HCT116 (cell line): Measurements from ENCODE around the gene CWH43. TPM values are rescaled to one million over a fixed set of nuclear protein-coding genes. Genes with fewer than 3 reads are reported as not detected.

ENCODE experiments used
- ATAC-seq: fragments of 200-7000 bp; cut with Tn5 transposase; 2 replicates; pipeline ENCODE4 v1.9.1; 2020; ENCODE audit warnings: mild to moderate bottlenecking, moderate library complexity
- BruUV-seq: library from RNA; stranded (reverse); fragments of 400-500 nt; replicated peaks from 2 replicates; lab custom pipeline; 2021; lab: Mats Ljungman, UMichigan
- CTCF ChIA-PET: fragments of 300-600 bp; sonication (Branson Sonifier 250); formaldehyde crosslinking; loops from one replicate; lab custom pipeline; 2021; ENCODE audit warnings: antibody characterized with exemption; lab: Charles Lee
- POLR2A ChIA-PET: fragments of 300-600, 350-600 bp; sonication (Branson Sonifier 250); formaldehyde crosslinking; loops from one replicate; lab custom pipeline; 2021; ENCODE audit warnings: antibody characterized with exemption; lab: Charles Lee
- RAD21 ChIA-PET, 2 experiments: fragments of 300-600 bp; sonication (Branson Sonifier 250); formaldehyde crosslinking; loops; one replicate each; lab custom pipeline; 2023; ENCODE audit warnings: low total read pairs in 2 of 2; ENCODE audit not compliant: uncharacterized antibody in 2 of 2, unreplicated experiment in 2 of 2, low non-redundant PET in 1 of 2; lab: Charles Lee
- DNase-seq: peaks from one replicate; pipeline ENCODE4 v3.0.0-alpha.2; 2010; ENCODE audit warnings: low read depth, low spot score
- H2AFZ ChIP-seq: fragments of 200-600 bp; shearing (Covaris generic), sonication (generic); 2 replicates; pipeline ENCODE4 v1.6.1; 2017; ENCODE audit warnings: low read depth, mixed run types, mixed read lengths, antibody characterized with exemption, low read length; ENCODE audit not compliant: poor library complexity, severe bottlenecking
- H3K27ac ChIP-seq: 2 replicates; pipeline ENCODE4 v1.5.1; 2012; ENCODE audit warnings: low read depth, low read length
- H3K27me3 ChIP-seq: fragments of 200-600 bp; sonication (generic); 2 replicates; pipeline ENCODE4 v1.6.1; 2016; ENCODE audit warnings: mixed run types, low read length, mixed read lengths; ENCODE audit not compliant: insufficient read depth
- H3K36me3 ChIP-seq, 2 experiments: fragments of 200-500 bp in 1 of 2; fragments of 200-600 bp in 1 of 2; sonication (Bioruptor generic) in 1 of 2; sonication (generic) in 1 of 2; 2 replicates each; pipeline versions ENCODE4 v1.5.1 to v1.6.1; 2014 to 2016; ENCODE audit warnings: low read length in 2 of 2, inconsistent platforms in 1 of 2, mixed read lengths in 1 of 2, mixed run types in 1 of 2; ENCODE audit not compliant: insufficient read depth in 2 of 2, control insufficient read depth in 1 of 2
- H3K4me1 ChIP-seq, 2 experiments: fragments of 200-600 bp in 1 of 2; sonication (generic) in 1 of 2; 2 replicates each; pipeline versions ENCODE4 v1.5.1 to v1.6.1; 2012 to 2017; ENCODE audit warnings: low read length in 2 of 2, inconsistent platforms in 1 of 2, mild to moderate bottlenecking in 1 of 2, mixed read lengths in 1 of 2, mixed run types in 1 of 2, moderate library complexity in 1 of 2; ENCODE audit not compliant: insufficient read depth in 2 of 2, control insufficient read depth in 1 of 2
- H3K4me2 ChIP-seq: fragments of 200-600 bp; sonication (generic); 2 replicates; pipeline ENCODE4 v1.6.1; 2017; ENCODE audit warnings: mixed run types, low read length, mixed read lengths
- H3K4me3 ChIP-seq, 2 experiments: fragments of 200-600 bp in 1 of 2; sonication (generic) in 1 of 2; replicated peaks in 1 of 2; 2 replicates each; pipeline ENCODE4 v1.5.1; 2011 to 2016; ENCODE audit warnings: low read length in 2 of 2, control low read depth in 1 of 2, low read depth in 1 of 2, mild to moderate bottlenecking in 1 of 2, mixed read lengths in 1 of 2, mixed run types in 1 of 2
- H3K79me2 ChIP-seq: fragments of 200-600 bp; sonication (generic); 2 replicates; pipeline ENCODE4 v1.6.1; 2017; ENCODE audit warnings: mild to moderate bottlenecking, mixed run types, low read length, moderate library complexity, mixed read lengths; ENCODE audit not compliant: insufficient read depth
- H3K9ac ChIP-seq: fragments of 200-600 bp; sonication (generic); 2 replicates; pipeline ENCODE4 v1.6.1; 2016; ENCODE audit warnings: low read length, mixed read lengths
- H3K9me2 ChIP-seq: fragments of 200-600 bp; sonication (generic), shearing (Covaris generic); 2 replicates; pipeline ENCODE4 v1.6.1; 2017; ENCODE audit warnings: mixed run types, mild to moderate bottlenecking, moderate library complexity; ENCODE audit not compliant: insufficient read depth
- H3K9me3 ChIP-seq, 2 experiments: fragments of 200-500 bp in 1 of 2; fragments of 200-600 bp in 1 of 2; sonication (Bioruptor generic) in 1 of 2; sonication (generic) in 1 of 2; 2 replicates each; pipeline ENCODE4 v1.6.1; 2014 to 2017; ENCODE audit warnings: low read length in 2 of 2, mixed read lengths in 2 of 2, inconsistent platforms in 1 of 2, low read depth in 1 of 2, mild to moderate bottlenecking in 1 of 2, mixed run types in 1 of 2, moderate library complexity in 1 of 2; ENCODE audit not compliant: control insufficient read depth in 1 of 2, insufficient read depth in 1 of 2
- H4K20me1 ChIP-seq: fragments of 200-600 bp; sonication (generic), shearing (Covaris generic); 2 replicates; pipeline ENCODE4 v1.6.1; 2017; ENCODE audit warnings: mixed run types, mild to moderate bottlenecking, moderate library complexity; ENCODE audit not compliant: insufficient read depth
- CEBPB ChIP-seq: IDR thresholded peaks from 2 replicates; pipeline ENCODE4 v1.6.1; 2012; ENCODE audit warnings: low read depth
- EGR1 ChIP-seq: IDR thresholded peaks from 2 replicates; pipeline ENCODE4 v1.6.1; 2012; ENCODE audit warnings: low read depth
- EZH2 ChIP-seq: fragments of 200-600 bp; sonication (generic); IDR thresholded peaks from 2 replicates; pipeline ENCODE4 v1.6.1; 2017; ENCODE audit warnings: antibody characterized with exemption, mixed run types
- RAD21 ChIP-seq: IDR thresholded peaks from 2 replicates; pipeline ENCODE4 v1.6.1; 2012; ENCODE audit warnings: low read depth, mild to moderate bottlenecking
- ZFX ChIP-seq: fragments of 450-650 bp; IDR thresholded peaks from 2 replicates; pipeline ENCODE4 v1.6.1; 2017
- intact Hi-C: fragments of 100-400 bp; cut with micrococcal nuclease; formaldehyde crosslinking; loops from 2 replicates; pipeline ENCODE4 v1.10.0; 2022
- total RNA-seq: library from RNA; stranded (reverse); gene quantifications from one replicate; pipeline ENCODE4 v1.2.1, GENCODE V29; 2021; ENCODE audit not compliant: unreplicated experiment
- TF ChIP-seq, protein P1 (sequence below): IDR thresholded peaks from 2 replicates; pipeline ENCODE4 v1.6.1; 2012
- TF ChIP-seq, protein P2 (sequence below): IDR thresholded peaks from 2 replicates; pipeline ENCODE4 v1.6.1; 2011; ENCODE audit warnings: mild to moderate bottlenecking, low read length, moderate library complexity; ENCODE audit not compliant: insufficient replicate concordance; ENCODE audit errors: extremely low read depth
- TF ChIP-seq, protein P3 (sequence below), 3 experiments: fragments of 200-600 bp in 1 of 3; sonication (generic) in 1 of 3; IDR thresholded peaks in 2 of 3; conservative IDR thresholded peaks in 1 of 3; 2 replicates each; pipeline ENCODE4 v1.5.1; 2012 to 2017; ENCODE audit warnings: low read depth in 2 of 3, low read length in 2 of 3, antibody characterized with exemption in 1 of 3, borderline replicate concordance in 1 of 3, control low read depth in 1 of 3, mild to moderate bottlenecking in 1 of 3, mixed read lengths in 1 of 3, mixed run types in 1 of 3, moderate library complexity in 1 of 3; ENCODE audit not compliant: insufficient read depth in 1 of 3

CWH43 gene
- total RNA-seq, 1 experiment from 2014 or later = not detected

DNA sequence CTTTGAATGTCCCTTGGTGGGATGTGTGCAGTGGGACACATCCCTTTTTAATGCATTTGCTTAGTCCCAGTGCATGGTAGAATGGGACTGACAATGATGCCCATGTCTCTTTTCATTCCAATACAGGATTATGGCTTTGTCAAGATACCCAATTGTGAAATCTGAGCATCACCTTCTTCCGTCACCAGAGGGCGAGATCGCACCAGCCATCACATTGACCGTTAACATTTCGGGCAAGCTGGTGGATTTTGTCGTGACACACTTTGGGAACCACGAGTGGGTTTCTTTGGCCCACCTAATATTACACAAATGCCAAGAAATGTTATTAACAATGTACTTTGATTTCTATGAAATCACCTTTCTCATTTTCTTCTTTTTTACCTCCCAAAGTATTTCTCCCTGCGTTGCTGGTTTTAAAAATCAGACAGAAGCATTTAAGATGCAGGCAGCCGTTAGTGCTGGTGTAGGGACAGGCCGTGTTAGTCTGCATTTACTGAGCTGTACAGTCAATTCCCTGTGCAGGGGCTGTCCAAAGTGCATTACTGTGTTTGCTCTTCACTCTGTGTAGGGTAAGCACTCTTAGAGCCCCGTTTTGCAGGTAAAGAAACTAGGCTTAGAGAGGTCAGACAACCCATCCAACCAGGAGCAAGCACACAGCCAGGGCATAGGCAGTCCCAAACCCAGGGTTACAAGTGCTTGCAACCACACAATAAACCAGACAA, 46.5 kb downstream of the CWH43 start:
- H3K27me3 ChIP-seq = peaks cover 17% of the 10 kb centered on the region
- intact Hi-C loops = no loop called here
- no peaks in the 10 kb centered on the region for H3K4me1 ChIP-seq
- no peaks in the 10 kb centered on the region for H4K20me1 ChIP-seq
- DNase-seq (peak; percentile 6), ATAC-seq (peak; percentile 74)
- no peak overlapping the region for H2AFZ ChIP-seq
- BruUV-seq = no TSS peak
- RAD21 ChIA-PET = no interaction called here
- H3K27ac ChIP-seq = no peak overlapping the region
- H3K9ac ChIP-seq = no peak overlapping the region
- CTCF ChIA-PET = interaction anchor here (0.5 kb wide), 1 partner anchor 88 kb away, joined by 3 read pairs; no protein-coding TSS in a partner anchor
- no peaks in the 10 kb centered on the region for H3K9me2 ChIP-seq
- 0 out of 2 replicates have a peak overlapping the region, but pooled peaks have one; percentile 15 for H3K4me2 ChIP-seq
- H3K9me3 ChIP-seq = no peaks in the 10 kb centered on the region
- POLR2A ChIA-PET = no interaction called here
- TF ChIP-seq EGR1 (no peak), EZH2 (no peak), RAD21 (peak; percentile 76), CEBPB (0 out of 2 replicates have a peak, but pooled peaks have one; percentile 12), ZFX (no peak)
- TF ChIP-seq, protein P1, sequence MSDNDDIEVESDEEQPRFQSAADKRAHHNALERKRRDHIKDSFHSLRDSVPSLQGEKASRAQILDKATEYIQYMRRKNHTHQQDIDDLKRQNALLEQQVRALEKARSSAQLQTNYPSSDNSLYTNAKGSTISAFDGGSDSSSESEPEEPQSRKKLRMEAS = no peak
- TF ChIP-seq, protein P2, sequence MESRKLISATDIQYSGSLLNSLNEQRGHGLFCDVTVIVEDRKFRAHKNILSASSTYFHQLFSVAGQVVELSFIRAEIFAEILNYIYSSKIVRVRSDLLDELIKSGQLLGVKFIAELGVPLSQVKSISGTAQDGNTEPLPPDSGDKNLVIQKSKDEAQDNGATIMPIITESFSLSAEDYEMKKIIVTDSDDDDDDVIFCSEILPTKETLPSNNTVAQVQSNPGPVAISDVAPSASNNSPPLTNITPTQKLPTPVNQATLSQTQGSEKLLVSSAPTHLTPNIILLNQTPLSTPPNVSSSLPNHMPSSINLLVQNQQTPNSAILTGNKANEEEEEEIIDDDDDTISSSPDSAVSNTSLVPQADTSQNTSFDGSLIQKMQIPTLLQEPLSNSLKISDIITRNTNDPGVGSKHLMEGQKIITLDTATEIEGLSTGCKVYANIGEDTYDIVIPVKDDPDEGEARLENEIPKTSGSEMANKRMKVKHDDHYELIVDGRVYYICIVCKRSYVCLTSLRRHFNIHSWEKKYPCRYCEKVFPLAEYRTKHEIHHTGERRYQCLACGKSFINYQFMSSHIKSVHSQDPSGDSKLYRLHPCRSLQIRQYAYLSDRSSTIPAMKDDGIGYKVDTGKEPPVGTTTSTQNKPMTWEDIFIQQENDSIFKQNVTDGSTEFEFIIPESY = no peak
- TF ChIP-seq, protein P3, sequence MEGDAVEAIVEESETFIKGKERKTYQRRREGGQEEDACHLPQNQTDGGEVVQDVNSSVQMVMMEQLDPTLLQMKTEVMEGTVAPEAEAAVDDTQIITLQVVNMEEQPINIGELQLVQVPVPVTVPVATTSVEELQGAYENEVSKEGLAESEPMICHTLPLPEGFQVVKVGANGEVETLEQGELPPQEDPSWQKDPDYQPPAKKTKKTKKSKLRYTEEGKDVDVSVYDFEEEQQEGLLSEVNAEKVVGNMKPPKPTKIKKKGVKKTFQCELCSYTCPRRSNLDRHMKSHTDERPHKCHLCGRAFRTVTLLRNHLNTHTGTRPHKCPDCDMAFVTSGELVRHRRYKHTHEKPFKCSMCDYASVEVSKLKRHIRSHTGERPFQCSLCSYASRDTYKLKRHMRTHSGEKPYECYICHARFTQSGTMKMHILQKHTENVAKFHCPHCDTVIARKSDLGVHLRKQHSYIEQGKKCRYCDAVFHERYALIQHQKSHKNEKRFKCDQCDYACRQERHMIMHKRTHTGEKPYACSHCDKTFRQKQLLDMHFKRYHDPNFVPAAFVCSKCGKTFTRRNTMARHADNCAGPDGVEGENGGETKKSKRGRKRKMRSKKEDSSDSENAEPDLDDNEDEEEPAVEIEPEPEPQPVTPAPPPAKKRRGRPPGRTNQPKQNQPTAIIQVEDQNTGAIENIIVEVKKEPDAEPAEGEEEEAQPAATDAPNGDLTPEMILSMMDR (IDR thresholded peaks at IDR 0.05 in 2 of 3, conservative IDR thresholded peaks at IDR 0.05 in 1 of 3; ENCODE audit: borderline replicate concordance in 1 of 3, insufficient read depth in 1 of 3, low read depth in 2 of 3, low read length in 2 of 3) = peak in 2 of 3 experiments; percentile 74 to 89; a peak in 4 of 6 replicates
- H3K79me2 ChIP-seq = no peaks in the 10 kb centered on the region
- H3K4me3 ChIP-seq = no peak overlapping the region
- no peaks in the 10 kb centered on the region for H3K36me3 ChIP-seq
